Common myeloid progenitor, CD34-positive (primary cell): ENCODE results near the gene PPARD.
A peak's percentile ranks its signal among the peaks of the same experiment; 100 is the strongest.

ENCODE experiments used
- CTCF ChIA-PET: fragments of 350-600 bp; sonication (Branson Sonifier 250); formaldehyde crosslinking; loops from one replicate; lab custom pipeline; 2021; ENCODE audit warnings: antibody characterized with exemption; lab: Charles Lee
- POLR2A ChIA-PET: fragments of 350-600 bp; sonication (Branson Sonifier 250); formaldehyde crosslinking; loops from one replicate; lab custom pipeline; 2021; ENCODE audit warnings: antibody characterized with exemption; lab: Charles Lee
- DNase-seq, 3 donors: peaks; one replicate each; pipeline versions ENCODE4 v3.0.0 to v3.0.0-alpha.2; 2013
- H3K27ac ChIP-seq, 2 experiments: 1 replicate in 1 of 2; 2 replicates in 1 of 2; pipeline ENCODE4 v1.7.0; 2013; ENCODE audit warnings: inconsistent platforms in 2 of 2, low read length in 2 of 2, mild to moderate bottlenecking in 2 of 2, low read depth in 1 of 2, moderate library complexity in 1 of 2; ENCODE audit not compliant: severe bottlenecking in 2 of 2, insufficient read depth in 1 of 2, poor library complexity in 1 of 2
- H3K27me3 ChIP-seq, 5 experiments: replicated peaks in 2 of 5; 1 replicate in 3 of 5; 2 replicates in 2 of 5; pipeline versions ENCODE4 v1.6.1 to v1.7.0; 2013; ENCODE audit warnings: low read length in 4 of 5, mild to moderate bottlenecking in 2 of 5, moderate library complexity in 2 of 5, inconsistent platforms in 1 of 5; ENCODE audit not compliant: insufficient read depth in 5 of 5, control insufficient read depth in 4 of 5
- H3K36me3 ChIP-seq, 4 experiments: 1 replicate in 2 of 4; 2 replicates in 2 of 4; pipeline versions ENCODE4 v1.6.1 to v1.7.0; 2013; ENCODE audit warnings: low read length in 3 of 4, control low read depth in 1 of 4, mild to moderate bottlenecking in 1 of 4; ENCODE audit not compliant: control insufficient read depth in 4 of 4, insufficient read depth in 4 of 4
- H3K4me1 ChIP-seq, 4 experiments: 1 replicate in 3 of 4; 2 replicates in 1 of 4; pipeline versions ENCODE4 v1.6.1 to v1.7.1; 2013; ENCODE audit warnings: low read length in 3 of 4, mild to moderate bottlenecking in 3 of 4, control low read depth in 1 of 4, inconsistent platforms in 1 of 4, moderate library complexity in 1 of 4; ENCODE audit not compliant: control insufficient read depth in 4 of 4, insufficient read depth in 4 of 4; ENCODE audit errors: control extremely low read depth in 1 of 4
- H3K4me3 ChIP-seq, 7 experiments: 1 replicate in 4 of 7; 2 replicates in 3 of 7; pipeline versions ENCODE4 v1.5.1 to v1.7.0; 2013; ENCODE audit warnings: mild to moderate bottlenecking in 7 of 7, low read length in 6 of 7, moderate library complexity in 6 of 7, inconsistent platforms in 2 of 7, low read depth in 2 of 7, control low read depth in 1 of 7; ENCODE audit not compliant: insufficient read depth in 4 of 7, control insufficient read depth in 1 of 7; ENCODE audit errors: extremely low read depth in 1 of 7
- H3K9me3 ChIP-seq, 5 experiments: 1 replicate in 4 of 5; 2 replicates in 1 of 5; pipeline versions ENCODE4 v1.6.1 to v1.7.1; 2013; ENCODE audit warnings: low read length in 4 of 5, mild to moderate bottlenecking in 2 of 5, inconsistent platforms in 1 of 5, low read depth in 1 of 5, moderate library complexity in 1 of 5; ENCODE audit not compliant: control insufficient read depth in 4 of 5, insufficient read depth in 2 of 5; ENCODE audit errors: control extremely low read depth in 1 of 5
- WGBS: methylation state at CpG from one replicate; pipeline ENCODE4 v1.1.5; 2013; ENCODE audit not compliant: insufficient coverage; 5-methylcytosine and 5-hydroxymethylcytosine counted together

Gene PPARD

GRCh38 chr6:35469751-35470662 is 127.6 kb downstream of the PPARD start:
- H3K36me3 ChIP-seq, result peaks cover 2 to 53% (median 26%) of the 10 kb centered on the region in 4 experiments
- ChIA-PET CTCF (interaction anchor here (0.9 to 3.0 kb wide), 5 partner anchors 15 to 177 kb away, joined by 3 to 15 read pairs (median 4); partner anchors contain the start of gene DEF6), POLR2A (interaction anchor here (1.1 kb wide), 1 partner anchor 173 kb away, joined by 6 read pairs; the partner anchor contains the start of gene DEF6)
- H3K9me3 ChIP-seq, result no peaks in the 10 kb centered on the region
- DNase-seq, result no peak
- WGBS, result 69% methylated on average over 15 of the region's 18 CpGs
- H3K4me1 ChIP-seq, result peaks cover 2 to 39% (median 30%) of the 10 kb centered on the region in 4 experiments
- no peaks in the 10 kb centered on the region for H3K27me3 ChIP-seq
- peak overlapping the region; percentile 73 to 97 (median 90) for H3K4me3 ChIP-seq
- H3K27ac ChIP-seq, result peak overlapping the region; percentile 88 to 94

GRCh38 chr6:35470663-35471120 is 128.3 kb downstream of the PPARD start:
- Histone ChIP-seq H3K36me3 (peaks cover 2 to 51% (median 26%) of the 10 kb centered on the region in 4 experiments), H3K27ac (no peak overlapping the region), H3K27me3 (no peaks in the 10 kb centered on the region), H3K9me3 (no peaks in the 10 kb centered on the region), H3K4me1 (peaks cover 2 to 39% (median 30%) of the 10 kb centered on the region in 4 experiments), H3K4me3 (peak overlapping the region in 3 of 7 experiments; percentile 0 to 92 (median 90))
- DNase-seq, result no peak
- ChIA-PET CTCF (interaction anchor here (0.9 kb wide), 1 partner anchor 177 kb away, joined by 3 read pairs; no protein-coding TSS in a partner anchor), POLR2A (interaction anchor here (0.6 to 1.1 kb wide), 2 partner anchors 19 to 173 kb away, joined by 5 to 6 read pairs; partner anchors contain the start of genes DEF6 and FANCE)
- 84% methylated on average over 2 of the region's 3 CpGs for WGBS

GRCh38 chr6:35471836-35472345 is 129.5 kb downstream of the PPARD start:
- H3K27me3 ChIP-seq, result no peaks in the 10 kb centered on the region
- ChIA-PET CTCF (interaction anchor here (0.6 to 1.3 kb wide), 4 partner anchors 9 to 766 kb away, joined by 3 read pairs; no protein-coding TSS in a partner anchor), POLR2A (no interaction called here)
- peaks cover 2 to 39% (median 30%) of the 10 kb centered on the region in 4 experiments for H3K4me1 ChIP-seq
- peak overlapping the region in 1 of 2 experiments; percentile 43 for H3K27ac ChIP-seq
- H3K9me3 ChIP-seq, result no peaks in the 10 kb centered on the region
- DNase-seq, result no peak
- peaks cover 2 to 40% (median 24%) of the 10 kb centered on the region in 4 experiments for H3K36me3 ChIP-seq
- no peak overlapping the region for H3K4me3 ChIP-seq
- WGBS, result 85% methylated on average over 6 of the region's 8 CpGs

DNA sequence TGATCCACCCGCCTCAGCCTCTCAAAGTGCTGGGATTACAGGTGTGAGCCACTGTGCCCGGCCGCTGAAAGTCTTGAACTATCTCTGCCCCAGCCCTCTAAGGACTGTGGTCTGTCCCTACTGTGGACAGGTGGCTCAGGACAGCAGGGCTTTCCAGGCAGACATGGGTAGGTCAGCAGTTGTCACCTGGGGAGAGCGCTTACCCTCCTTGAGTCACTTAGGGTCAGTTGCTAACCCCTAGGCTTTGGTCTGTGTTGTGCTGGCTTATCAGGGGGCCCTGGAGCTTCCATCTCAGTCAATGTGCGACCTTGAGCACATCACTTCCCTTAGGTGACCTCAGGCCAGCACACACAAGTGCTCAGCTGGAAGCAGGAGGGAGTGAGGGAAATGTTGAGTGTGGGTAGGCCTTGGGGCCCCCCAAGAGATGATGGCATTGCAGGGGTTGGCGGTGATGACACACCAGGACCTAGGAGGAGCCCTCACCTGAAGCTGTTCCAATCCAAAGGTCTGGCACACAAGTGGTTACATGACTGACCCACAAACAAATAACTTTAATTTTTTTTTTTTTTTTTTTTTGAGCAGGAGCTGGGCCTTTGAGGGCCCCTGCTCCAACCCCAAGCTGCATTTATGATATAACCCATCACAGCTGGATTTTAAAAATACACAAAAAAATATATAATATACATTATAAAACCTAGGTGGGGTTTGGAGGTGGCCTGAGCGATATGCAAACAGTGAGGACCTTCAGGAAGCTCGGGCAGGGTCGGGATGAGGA is 130.9 kb downstream of the PPARD start:
- Histone ChIP-seq H3K4me3 (no peak overlapping the region), H3K27ac (no peak overlapping the region), H3K27me3 (no peaks in the 10 kb centered on the region), H3K9me3 (peaks cover 0 to 4% (median 0%) of the 10 kb centered on the region in 5 experiments), H3K36me3 (peaks cover 2 to 40% (median 24%) of the 10 kb centered on the region in 4 experiments), H3K4me1 (peaks cover 2 to 32% (median 25%) of the 10 kb centered on the region in 4 experiments)
- POLR2A ChIA-PET, result interaction anchor here (0.6 kb wide), 1 partner anchor 1499 kb away, joined by 6 read pairs; no protein-coding TSS in a partner anchor
- WGBS, result 100% methylated on average over 5 of the region's 9 CpGs
- no peak for DNase-seq
- CTCF ChIA-PET, result interaction anchor here (1.0 to 1.3 kb wide), 2 partner anchors 17 to 180 kb away, joined by 3 to 4 read pairs; no protein-coding TSS in a partner anchor

DNA sequence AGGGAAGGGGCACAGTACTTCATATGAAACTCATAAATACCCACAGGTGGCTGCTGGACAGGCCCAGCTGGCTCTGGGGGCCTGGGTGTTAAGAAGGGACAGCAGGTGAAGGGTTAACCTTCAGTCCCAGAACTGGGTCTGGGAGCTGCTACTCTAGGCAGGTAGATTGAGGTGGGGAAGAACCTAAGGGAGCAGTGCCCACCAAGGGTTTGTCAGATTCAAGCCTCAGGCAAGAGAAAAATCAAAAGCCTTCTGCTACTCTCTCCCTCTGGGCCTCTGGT is 131.4 kb downstream of the PPARD start:
- no peak for DNase-seq
- no peaks in the 10 kb centered on the region for H3K27me3 ChIP-seq
- H3K27ac ChIP-seq, result no peak overlapping the region
- H3K9me3 ChIP-seq, result peaks cover 0 to 4% (median 0%) of the 10 kb centered on the region in 5 experiments
- peaks cover 2 to 40% (median 24%) of the 10 kb centered on the region in 4 experiments for H3K36me3 ChIP-seq
- ChIA-PET POLR2A (no interaction called here), CTCF (interaction anchor here (1.0 to 1.3 kb wide), 2 partner anchors 18 to 180 kb away, joined by 3 to 4 read pairs; no protein-coding TSS in a partner anchor)
- H3K4me1 ChIP-seq, result peaks cover 2 to 29% (median 22%) of the 10 kb centered on the region in 4 experiments
- H3K4me3 ChIP-seq, result no peak overlapping the region

- 89% methylated on average over 3 of the region's 14 CpGs for WGBS
- peaks cover 2 to 40% (median 23%) of the 10 kb centered on the region in 4 experiments for H3K36me3 ChIP-seq
- H3K4me3 ChIP-seq, result no peak overlapping the region
- no peaks in the 10 kb centered on the region for H3K27me3 ChIP-seq
- no peak overlapping the region for H3K27ac ChIP-seq
- ChIA-PET POLR2A (interaction anchor here (0.6 kb wide), 1 partner anchor 84 kb away, joined by 3 read pairs; no protein-coding TSS in a partner anchor), CTCF (interaction anchor here (1.3 kb wide), 1 partner anchor 18 kb away, joined by 4 read pairs; no protein-coding TSS in a partner anchor)
- H3K4me1 ChIP-seq, result peaks cover 2 to 26% (median 18%) of the 10 kb centered on the region in 4 experiments
- no peak for DNase-seq
- peaks cover 0 to 4% (median 0%) of the 10 kb centered on the region in 5 experiments for H3K9me3 ChIP-seq
These were observed 132.0 kb downstream of the PPARD start for GRCh38 chr6:35474131-35474941.
